ENCODE measurements around the gene CNIH1.

The CNIH1 gene

GRCh38 chr14:54440873-54441868, at the start of gene CNIH1:
CNIH1 (minus strand) TSS chr14:54441374; CDS start chr14:54441327, 47 bp downstream.
- DNase-seq = peak; percentile 81

GRCh38 chr14:54490445-54491175, 49.4 kb upstream of the CNIH1 start:
- DNase-seq = no peak

- no peak for DNase-seq
Measured at GRCh38 chr14:54489731-54490444, 48.7 kb upstream of the CNIH1 start.

- no peak for DNase-seq
Measured at GRCh38 chr14:54489318-54489683, 48.1 kb upstream of the CNIH1 start.

GRCh38 chr14:54488646-54489317, 47.6 kb upstream of the CNIH1 start, which contains the start of gene GMFB:
GMFB (minus strand) TSS chr14:54488980; CDS start chr14:54488927, 53 bp downstream.
- peak; percentile 81 for DNase-seq

GRCh38 chr14:54488318-54488645, 47.1 kb upstream of the CNIH1 start:
- DNase-seq = no peak

- DNase-seq = no peak
Measured at GRCh38 chr14:54487771-54488170, 46.6 kb upstream of the CNIH1 start.

GRCh38 chr14:54486685-54487084, 45.5 kb upstream of the CNIH1 start:
- no peak for DNase-seq

GRCh38 chr14:54483846-54484245, 42.7 kb upstream of the CNIH1 start:
- no peak for DNase-seq

GRCh38 chr14:54483073-54483745, 42.0 kb upstream of the CNIH1 start:
- DNase-seq = no peak

- no peak for DNase-seq
Measured at GRCh38 chr14:54481695-54482094, 40.5 kb upstream of the CNIH1 start.

GRCh38 chr14:54480830-54481562, 39.8 kb upstream of the CNIH1 start:
- DNase-seq = no peak

GRCh38 chr14:54478636-54479215, 37.6 kb upstream of the CNIH1 start:
- no peak for DNase-seq

- DNase-seq = no peak
Measured at GRCh38 chr14:54475911-54476310, 34.7 kb upstream of the CNIH1 start.

- no peak for DNase-seq
Measured at GRCh38 chr14:54475187-54475899, 34.2 kb upstream of the CNIH1 start.

GRCh38 chr14:54474232-54474793, 33.1 kb upstream of the CNIH1 start:
- no peak for DNase-seq

GRCh38 chr14:54472315-54472714, 31.1 kb upstream of the CNIH1 start:
- no peak for DNase-seq

GRCh38 chr14:54471641-54472040, 30.5 kb upstream of the CNIH1 start:
- DNase-seq = no peak

GRCh38 chr14:54470701-54471100, 29.5 kb upstream of the CNIH1 start:
- DNase-seq = no peak

GRCh38 chr14:54467280-54467679, 26.1 kb upstream of the CNIH1 start:
- DNase-seq = no peak

Data from DMS153 (cell line).